Activated B cell treated with CpG ODN at 0.5 μM for 24 hours (primary cell): Measurements from ENCODE around the gene ACD. TPM values are rescaled to one million over a fixed set of nuclear protein-coding genes. Genes with fewer than 3 reads are reported as not detected.

Experiments used
- ATAC-seq: fragments of 200-7000 bp; cut with Tn5 transposase; one replicate; pipeline ENCODE4 v1.10.0; 2021; ENCODE audit warnings: low read depth, mild to moderate bottlenecking, moderate library complexity
- CTCF ChIA-PET: fragments of 350-600 bp; sonication (Branson Sonifier 250); formaldehyde crosslinking; loops from one replicate; lab custom pipeline; 2021; ENCODE audit warnings: antibody characterized with exemption; lab: Charles Lee
- POLR2A ChIA-PET: fragments of 350-600 bp; sonication (Branson Sonifier 250); formaldehyde crosslinking; loops from one replicate; lab custom pipeline; 2021; ENCODE audit warnings: antibody characterized with exemption; lab: Charles Lee
- DNase-seq: peaks from one replicate; pipeline ENCODE4 v3.0.0; 2022
- H3K27ac Mint-ChIP-seq: one replicate; pipeline ENCODE4 v1.8.0; 2020; ENCODE audit warnings: mixed read lengths
- H3K27me3 Mint-ChIP-seq: one replicate; pipeline ENCODE4 v1.8.0; 2021; ENCODE audit warnings: mixed read lengths
- H3K36me3 Mint-ChIP-seq: one replicate; pipeline ENCODE4 v1.8.0; 2021; ENCODE audit warnings: low read depth, mixed read lengths
- H3K4me1 Mint-ChIP-seq: one replicate; pipeline ENCODE4 v1.8.0; 2021; ENCODE audit warnings: mixed read lengths
- H3K4me3 Mint-ChIP-seq: one replicate; pipeline ENCODE4 v1.8.0; 2020; ENCODE audit warnings: mild to moderate bottlenecking, mixed read lengths
- H3K9me3 Mint-ChIP-seq: one replicate; pipeline ENCODE4 v1.8.0; 2020; ENCODE audit warnings: mixed read lengths
- CTCF ChIP-seq: fragments of 200-600 bp; IDR thresholded peaks from one replicate; pipeline ENCODE4 v1.8.0; 2022; ENCODE audit warnings: antibody characterized with exemption, mild to moderate bottlenecking
- intact Hi-C: fragments of 100-400 bp; cut with micrococcal nuclease; formaldehyde crosslinking; loops from one replicate; pipeline ENCODE4 v1.15.1; 2024
- total RNA-seq: library from RNA; stranded (reverse); gene quantifications from 2 replicates; pipeline ENCODE4 v1.2.3, GENCODE V29; 2022

The ACD gene
- total RNA-seq, 1 donor from 2014 or later, result 38.2 TPM

GRCh38 chr16:67676516-67676915, 16.5 kb upstream of the ACD start:
- no peak for ATAC-seq
- intact Hi-C loops, result no loop called here
- Mint-ChIP-seq H3K36me3 (peaks cover 16% of the 10 kb centered on the region), H3K4me3 (no peak overlapping the region), H3K27ac (peak overlapping the region; percentile 35), H3K9me3 (no peaks in the 10 kb centered on the region), H3K4me1 (peaks cover 23% of the 10 kb centered on the region), H3K27me3 (no peaks in the 10 kb centered on the region)
- CTCF ChIA-PET, result no interaction called here
- POLR2A ChIA-PET, result interaction anchor here (0.9 kb wide), 1 partner anchor 16 kb away, joined by 3 read pairs; the partner anchor contains the start of gene ACD
- DNase-seq, result no peak
- TF ChIP-seq CTCF, result no peak

GRCh38 chr16:67675999-67676398, 15.9 kb upstream of the ACD start:
- ChIA-PET POLR2A (no interaction called here), CTCF (no interaction called here)
- no peak for TF ChIP-seq CTCF
- Mint-ChIP-seq H3K4me1 (peaks cover 23% of the 10 kb centered on the region), H3K27me3 (no peaks in the 10 kb centered on the region), H3K9me3 (no peaks in the 10 kb centered on the region), H3K27ac (no peak overlapping the region), H3K4me3 (no peak overlapping the region), H3K36me3 (peaks cover 16% of the 10 kb centered on the region)
- DNase-seq (no peak), ATAC-seq (no peak)
- intact Hi-C loops, result no loop called here

DNA sequence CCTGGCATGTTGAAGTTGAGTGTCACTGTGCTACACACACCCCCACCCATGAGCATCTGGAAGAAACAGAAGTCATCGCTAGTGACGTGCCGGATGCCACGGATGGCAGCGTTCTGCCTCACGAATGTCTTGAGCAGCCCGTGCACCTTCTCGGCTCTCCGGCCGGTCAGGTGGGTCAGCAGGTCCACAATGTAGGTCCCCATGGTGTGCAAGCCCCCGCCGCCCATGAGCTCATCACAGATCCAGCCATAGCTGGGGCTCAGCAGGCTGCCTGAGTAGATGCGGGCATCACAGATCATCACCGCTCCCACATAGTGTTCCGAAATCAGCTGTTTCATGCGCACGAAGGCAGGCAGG, 15.5 kb upstream of the ACD start:
- no peak for DNase-seq
- no peak for ATAC-seq
- no peaks in the 10 kb centered on the region for H3K9me3 Mint-ChIP-seq
- peaks cover 16% of the 10 kb centered on the region for H3K36me3 Mint-ChIP-seq
- H3K27me3 Mint-ChIP-seq, result no peaks in the 10 kb centered on the region
- H3K4me3 Mint-ChIP-seq, result no peak overlapping the region
- CTCF ChIA-PET, result no interaction called here
- H3K4me1 Mint-ChIP-seq, result peaks cover 23% of the 10 kb centered on the region
- H3K27ac Mint-ChIP-seq, result no peak overlapping the region
- TF ChIP-seq CTCF, result no peak
- POLR2A ChIA-PET, result no interaction called here
- intact Hi-C loops, result no loop called here

DNA sequence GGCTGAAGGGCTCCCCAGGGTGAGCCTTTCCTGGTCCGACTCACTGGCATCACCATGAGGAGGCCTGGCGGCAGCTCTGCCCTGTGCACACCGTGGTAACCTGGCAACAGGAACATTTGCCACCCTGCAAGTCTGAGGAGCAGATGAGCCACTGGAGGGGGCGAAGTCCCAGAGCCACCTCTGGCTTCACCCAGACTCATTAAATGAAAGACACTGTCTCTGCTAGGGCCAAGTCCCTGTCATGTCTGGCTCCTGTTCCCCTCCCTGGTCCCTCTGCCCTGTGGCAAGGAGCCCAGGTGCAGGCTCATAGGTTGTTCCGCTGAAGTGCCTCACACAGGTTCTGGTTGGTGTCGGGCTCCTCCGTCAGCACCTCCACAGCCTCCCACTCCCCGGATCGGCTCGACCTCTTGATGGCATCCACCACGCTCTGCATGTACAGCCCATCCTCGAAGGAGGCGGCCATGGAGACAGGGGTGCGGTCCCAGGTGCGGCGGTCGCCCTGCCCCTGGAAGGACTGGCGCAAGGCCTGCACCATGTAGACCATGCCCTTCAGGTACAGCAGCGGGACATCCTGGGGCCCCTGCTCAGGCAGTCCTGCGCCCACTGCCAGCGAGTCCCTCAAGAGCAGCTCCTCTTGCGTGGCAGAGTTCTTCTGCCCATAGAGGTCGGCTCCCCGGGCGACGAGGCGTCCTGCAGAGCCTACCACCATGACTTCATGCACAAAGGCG, 15.0 kb upstream of the ACD start:
- Mint-ChIP-seq H3K4me3 (no peak overlapping the region), H3K9me3 (no peaks in the 10 kb centered on the region), H3K27ac (peak overlapping the region; percentile 14), H3K4me1 (peaks cover 23% of the 10 kb centered on the region), H3K36me3 (peaks cover 14% of the 10 kb centered on the region), H3K27me3 (no peaks in the 10 kb centered on the region)
- ChIA-PET POLR2A (interaction anchor here (0.6 to 1.2 kb wide), 2 partner anchors 43 to 194 kb away, joined by 3 read pairs; no protein-coding TSS in a partner anchor), CTCF (no interaction called here)
- intact Hi-C loops, result no loop called here
- no peak for TF ChIP-seq CTCF
- ATAC-seq (no peak), DNase-seq (no peak)

GRCh38 chr16:67673712-67674580, 13.9 kb upstream of the ACD start:
- DNase-seq, result no peak
- Mint-ChIP-seq H3K9me3 (no peaks in the 10 kb centered on the region), H3K4me3 (no peak overlapping the region), H3K27ac (peak overlapping the region; percentile 56), H3K36me3 (peaks cover 14% of the 10 kb centered on the region), H3K4me1 (peaks cover 34% of the 10 kb centered on the region), H3K27me3 (no peaks in the 10 kb centered on the region)
- TF ChIP-seq CTCF, result no peak
- intact Hi-C loops, result loop anchor here (2.0 kb wide), 1 partner anchor 45 kb away; the partner anchor contains the start of gene GFOD2
- no peak for ATAC-seq
- CTCF ChIA-PET, result interaction anchor here (1.5 to 2.2 kb wide), 4 partner anchors 127 to 554 kb away, joined by 5 to 9 read pairs (median 6); no protein-coding TSS in a partner anchor
- POLR2A ChIA-PET, result interaction anchor here (0.5 to 1.2 kb wide), 4 partner anchors 44 to 195 kb away, joined by 3 to 11 read pairs (median 5); no protein-coding TSS in a partner anchor
